SK-N-SH treated with all-trans-retinoic acid at 6 μM for 48 hours (cell line): Measurements from ENCODE around the gene ADGRB2.

ENCODE experiments used
- CREB5 ChIP-seq: fragments of 250-450 bp; sonication (Bioruptor Pico); IDR thresholded peaks from 2 replicates; pipeline ENCODE4 v1.5.1; 2020; ENCODE audit warnings: low read depth, mild to moderate bottlenecking, moderate library complexity
- CSDC2 ChIP-seq: fragments of 250-450 bp; sonication (Bioruptor Pico); IDR thresholded peaks from 2 replicates; pipeline ENCODE4 v1.5.0; 2020; ENCODE audit warnings: mild to moderate bottlenecking, moderate library complexity
- TCF4 ChIP-seq: fragments of 250-450 bp; sonication (Bioruptor Pico); IDR thresholded peaks from 2 replicates; pipeline ENCODE4 v1.8.0; 2021; ENCODE audit warnings: mild to moderate bottlenecking, moderate library complexity, borderline replicate concordance
- ZNF70 ChIP-seq: fragments of 450-650 bp; formaldehyde crosslinking; IDR thresholded peaks from 2 replicates; pipeline ENCODE4 v1.5.0; 2020; ENCODE audit warnings: mild to moderate bottlenecking, moderate library complexity
- TF ChIP-seq, protein P1 (sequence below): fragments of 250-450 bp; sonication (Bioruptor Pico); IDR thresholded peaks from 2 replicates; pipeline ENCODE4 v1.8.0; 2020; ENCODE audit warnings: mild to moderate bottlenecking, moderate library complexity, borderline replicate concordance

DNA sequence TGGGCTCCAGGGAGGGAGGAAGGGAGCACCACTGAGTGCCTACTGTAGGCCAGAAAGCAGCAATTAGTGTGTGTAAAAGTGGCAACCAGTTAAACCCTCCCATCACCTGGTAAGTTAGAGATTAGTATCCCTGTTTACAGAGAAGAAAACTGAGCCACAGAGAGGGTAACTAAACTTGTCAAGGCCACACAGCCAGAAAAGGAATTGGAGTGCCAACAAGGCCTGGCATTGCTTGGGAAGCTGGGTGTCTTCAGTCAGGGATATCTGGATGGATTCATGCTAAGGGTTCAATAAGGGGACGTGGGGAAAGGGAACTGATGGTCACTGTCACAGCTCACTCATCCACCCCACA lies 23.6 kb upstream of the ADGRB2 start:
- no peak for TF ChIP-seq CREB5
- TF ChIP-seq ZNF70 (CRISPR knock-in tag) = no peak
- no peak for TF ChIP-seq CSDC2 (CRISPR knock-in tag)
- no peak for TF ChIP-seq TCF4
- TF ChIP-seq, protein P1, sequence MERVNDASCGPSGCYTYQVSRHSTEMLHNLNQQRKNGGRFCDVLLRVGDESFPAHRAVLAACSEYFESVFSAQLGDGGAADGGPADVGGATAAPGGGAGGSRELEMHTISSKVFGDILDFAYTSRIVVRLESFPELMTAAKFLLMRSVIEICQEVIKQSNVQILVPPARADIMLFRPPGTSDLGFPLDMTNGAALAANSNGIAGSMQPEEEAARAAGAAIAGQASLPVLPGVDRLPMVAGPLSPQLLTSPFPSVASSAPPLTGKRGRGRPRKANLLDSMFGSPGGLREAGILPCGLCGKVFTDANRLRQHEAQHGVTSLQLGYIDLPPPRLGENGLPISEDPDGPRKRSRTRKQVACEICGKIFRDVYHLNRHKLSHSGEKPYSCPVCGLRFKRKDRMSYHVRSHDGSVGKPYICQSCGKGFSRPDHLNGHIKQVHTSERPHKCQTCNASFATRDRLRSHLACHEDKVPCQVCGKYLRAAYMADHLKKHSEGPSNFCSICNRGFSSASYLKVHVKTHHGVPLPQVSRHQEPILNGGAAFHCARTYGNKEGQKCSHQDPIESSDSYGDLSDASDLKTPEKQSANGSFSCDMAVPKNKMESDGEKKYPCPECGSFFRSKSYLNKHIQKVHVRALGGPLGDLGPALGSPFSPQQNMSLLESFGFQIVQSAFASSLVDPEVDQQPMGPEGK (CRISPR knock-in tag) = no peak
